Tibial nerve (tissue), 4 donors: Measurements from ENCODE around the gene EGF.

Source experiments
- EP300 ChIP-seq, 2 donors: sonication (generic); formaldehyde crosslinking; IDR thresholded peaks; one replicate each; pipeline ENCODE4 v1.6.1; 2017; ENCODE audit warnings: antibody characterized with exemption in 2 of 2, mild to moderate bottlenecking in 1 of 2
- TF ChIP-seq, protein P1 (sequence below), 5 experiments: fragments of 200-600 bp in 3 of 5; fragments of 450-650 bp in 2 of 5; sonication (generic) in 3 of 5; IDR thresholded peaks; one replicate each; pipeline ENCODE4 v1.5.1; 2016 to 2019; ENCODE audit warnings: antibody characterized with exemption in 5 of 5, mild to moderate bottlenecking in 3 of 5, moderate library complexity in 2 of 5

DNA sequence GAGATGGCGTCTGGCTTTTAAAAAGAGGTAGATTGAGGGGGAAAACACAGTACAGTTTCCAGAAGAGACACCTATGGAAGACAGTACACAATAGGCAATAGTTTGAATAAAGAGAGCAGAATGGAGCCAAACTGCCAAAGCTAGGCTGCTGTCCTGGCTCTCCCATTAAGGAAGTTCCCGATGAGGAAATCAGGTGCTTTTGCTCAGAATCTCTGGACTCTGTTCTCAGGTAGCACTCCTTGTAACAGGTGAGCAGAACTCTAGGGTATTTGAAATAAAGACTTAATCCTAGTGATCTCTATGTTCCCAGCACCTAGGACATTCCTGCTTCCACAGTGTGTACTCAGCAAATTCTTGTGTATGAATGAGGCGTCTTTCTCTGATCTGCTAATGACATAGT is 1.6 kb downstream of the EGF start:
- TF ChIP-seq, protein P1, sequence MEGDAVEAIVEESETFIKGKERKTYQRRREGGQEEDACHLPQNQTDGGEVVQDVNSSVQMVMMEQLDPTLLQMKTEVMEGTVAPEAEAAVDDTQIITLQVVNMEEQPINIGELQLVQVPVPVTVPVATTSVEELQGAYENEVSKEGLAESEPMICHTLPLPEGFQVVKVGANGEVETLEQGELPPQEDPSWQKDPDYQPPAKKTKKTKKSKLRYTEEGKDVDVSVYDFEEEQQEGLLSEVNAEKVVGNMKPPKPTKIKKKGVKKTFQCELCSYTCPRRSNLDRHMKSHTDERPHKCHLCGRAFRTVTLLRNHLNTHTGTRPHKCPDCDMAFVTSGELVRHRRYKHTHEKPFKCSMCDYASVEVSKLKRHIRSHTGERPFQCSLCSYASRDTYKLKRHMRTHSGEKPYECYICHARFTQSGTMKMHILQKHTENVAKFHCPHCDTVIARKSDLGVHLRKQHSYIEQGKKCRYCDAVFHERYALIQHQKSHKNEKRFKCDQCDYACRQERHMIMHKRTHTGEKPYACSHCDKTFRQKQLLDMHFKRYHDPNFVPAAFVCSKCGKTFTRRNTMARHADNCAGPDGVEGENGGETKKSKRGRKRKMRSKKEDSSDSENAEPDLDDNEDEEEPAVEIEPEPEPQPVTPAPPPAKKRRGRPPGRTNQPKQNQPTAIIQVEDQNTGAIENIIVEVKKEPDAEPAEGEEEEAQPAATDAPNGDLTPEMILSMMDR (IDR thresholded peaks at IDR 0.05), result no peak
- no peak for TF ChIP-seq EP300 (IDR thresholded peaks at IDR 0.05)
